Measurements from ENCODE around the gene MAGI1.
"Not testable (repeated sequence)": the region's sequence is repeated elsewhere in the genome, so short reads cannot be mapped to it uniquely, and the experiment has no call there.

The MAGI1 gene

GRCh38 chr3:65720989-65721737, 317.6 kb downstream of the MAGI1 start:
- H3K4me1 ChIP-seq (ENCODE audit: control insufficient read depth, insufficient read depth, low read length), result no peaks in the 10 kb centered on the region
- no peaks in the 10 kb centered on the region for H3K36me3 ChIP-seq (ENCODE audit: control insufficient read depth, insufficient read depth, low read length)
- H3K27ac ChIP-seq (ENCODE audit: low read depth, low read length), result no peak overlapping the region
- no peak overlapping the region for H3K4me3 ChIP-seq (ENCODE audit: low read length)
- H3K9ac ChIP-seq (ENCODE audit: low read length), result no peak overlapping the region
- H3K27me3 ChIP-seq (ENCODE audit: control insufficient read depth, insufficient read depth, low read length), result no peaks in the 10 kb centered on the region

- H3K27me3 ChIP-seq (ENCODE audit: control insufficient read depth, insufficient read depth, low read length); H3K36me3 ChIP-seq (ENCODE audit: control insufficient read depth, insufficient read depth, low read length); H3K4me1 ChIP-seq (ENCODE audit: control insufficient read depth, insufficient read depth, low read length); H3K27ac ChIP-seq (ENCODE audit: low read depth, low read length); H3K4me3 ChIP-seq (ENCODE audit: low read length); H3K9ac ChIP-seq (ENCODE audit: low read length): not testable (repeated sequence)
These were observed 319.1 kb downstream of the MAGI1 start for GRCh38 chr3:65719639-65720038.

GRCh38 chr3:65717676-65718346, 320.9 kb downstream of the MAGI1 start:
- Histone ChIP-seq H3K4me1 (ENCODE audit: control insufficient read depth, insufficient read depth, low read length) (no peaks in the 10 kb centered on the region), H3K36me3 (ENCODE audit: control insufficient read depth, insufficient read depth, low read length) (no peaks in the 10 kb centered on the region)

GRCh38 chr3:65716071-65716751, 322.5 kb downstream of the MAGI1 start:
- Histone ChIP-seq H3K4me3 (ENCODE audit: low read length) (no peak overlapping the region), H3K9ac (ENCODE audit: low read length) (no peak overlapping the region), H3K27ac (ENCODE audit: low read depth, low read length) (no peak overlapping the region), H3K36me3 (ENCODE audit: control insufficient read depth, insufficient read depth, low read length) (no peaks in the 10 kb centered on the region), H3K27me3 (ENCODE audit: control insufficient read depth, insufficient read depth, low read length) (no peaks in the 10 kb centered on the region), H3K4me1 (ENCODE audit: control insufficient read depth, insufficient read depth, low read length) (no peaks in the 10 kb centered on the region)

More at GRCh38 chr3:65717676-65718346, 320.9 kb downstream of the MAGI1 start:
- H3K27ac ChIP-seq (ENCODE audit: low read depth, low read length), result no peak overlapping the region
- no peaks in the 10 kb centered on the region for H3K27me3 ChIP-seq (ENCODE audit: control insufficient read depth, insufficient read depth, low read length)
- H3K4me3 ChIP-seq (ENCODE audit: low read length), result no peak overlapping the region
- no peak overlapping the region for H3K9ac ChIP-seq (ENCODE audit: low read length)

- peak overlapping the region; percentile 30 for H3K27ac ChIP-seq (ENCODE audit: low read depth, low read length)
These were observed 324.6 kb downstream of the MAGI1 start for GRCh38 chr3:65714134-65714533.

GRCh38 chr3:65713016-65713415, 325.7 kb downstream of the MAGI1 start:
- H3K4me3 ChIP-seq (ENCODE audit: low read length), result no peak overlapping the region
- H3K27ac ChIP-seq (ENCODE audit: low read depth, low read length), result peak overlapping the region; percentile 30
- no peaks in the 10 kb centered on the region for H3K4me1 ChIP-seq (ENCODE audit: control insufficient read depth, insufficient read depth, low read length)

More at GRCh38 chr3:65714134-65714533, 324.6 kb downstream of the MAGI1 start:
- no peak overlapping the region for H3K9ac ChIP-seq (ENCODE audit: low read length)
- no peaks in the 10 kb centered on the region for H3K36me3 ChIP-seq (ENCODE audit: control insufficient read depth, insufficient read depth, low read length)
- no peaks in the 10 kb centered on the region for H3K27me3 ChIP-seq (ENCODE audit: control insufficient read depth, insufficient read depth, low read length)
- no peaks in the 10 kb centered on the region for H3K4me1 ChIP-seq (ENCODE audit: control insufficient read depth, insufficient read depth, low read length)
- no peak overlapping the region for H3K4me3 ChIP-seq (ENCODE audit: low read length)

GRCh38 chr3:65712140-65712539, 326.6 kb downstream of the MAGI1 start:
- peak overlapping the region; percentile 30 for H3K27ac ChIP-seq (ENCODE audit: low read depth, low read length)
- H3K4me3 ChIP-seq (ENCODE audit: low read length), result no peak overlapping the region
- no peaks in the 10 kb centered on the region for H3K36me3 ChIP-seq (ENCODE audit: control insufficient read depth, insufficient read depth, low read length)
- no peaks in the 10 kb centered on the region for H3K4me1 ChIP-seq (ENCODE audit: control insufficient read depth, insufficient read depth, low read length)
- H3K9ac ChIP-seq (ENCODE audit: low read length), result no peak overlapping the region
- H3K27me3 ChIP-seq (ENCODE audit: control insufficient read depth, insufficient read depth, low read length), result no peaks in the 10 kb centered on the region

More at GRCh38 chr3:65713016-65713415, 325.7 kb downstream of the MAGI1 start:
- Histone ChIP-seq H3K9ac (ENCODE audit: low read length) (no peak overlapping the region), H3K36me3 (ENCODE audit: control insufficient read depth, insufficient read depth, low read length) (no peaks in the 10 kb centered on the region), H3K27me3 (ENCODE audit: control insufficient read depth, insufficient read depth, low read length) (no peaks in the 10 kb centered on the region)

- Histone ChIP-seq H3K9ac (ENCODE audit: low read length) (no peak overlapping the region), H3K27me3 (ENCODE audit: control insufficient read depth, insufficient read depth, low read length) (no peaks in the 10 kb centered on the region), H3K36me3 (ENCODE audit: control insufficient read depth, insufficient read depth, low read length) (no peaks in the 10 kb centered on the region), H3K4me1 (ENCODE audit: control insufficient read depth, insufficient read depth, low read length) (no peaks in the 10 kb centered on the region), H3K27ac (ENCODE audit: low read depth, low read length) (no peak overlapping the region), H3K4me3 (ENCODE audit: low read length) (no peak overlapping the region)
These were observed 331.7 kb downstream of the MAGI1 start for GRCh38 chr3:65706776-65707568.

GRCh38 chr3:65706301-65706700, 332.4 kb downstream of the MAGI1 start:
- H3K27ac ChIP-seq (ENCODE audit: low read depth, low read length), result no peak overlapping the region
- no peaks in the 10 kb centered on the region for H3K4me1 ChIP-seq (ENCODE audit: control insufficient read depth, insufficient read depth, low read length)
- H3K9ac ChIP-seq (ENCODE audit: low read length), result no peak overlapping the region
- H3K36me3 ChIP-seq (ENCODE audit: control insufficient read depth, insufficient read depth, low read length), result no peaks in the 10 kb centered on the region
- H3K27me3 ChIP-seq (ENCODE audit: control insufficient read depth, insufficient read depth, low read length), result no peaks in the 10 kb centered on the region
- H3K4me3 ChIP-seq (ENCODE audit: low read length), result no peak overlapping the region

GRCh38 chr3:65703820-65704219, 334.9 kb downstream of the MAGI1 start:
- Histone ChIP-seq H3K27me3 (ENCODE audit: control insufficient read depth, insufficient read depth, low read length) (no peaks in the 10 kb centered on the region), H3K36me3 (ENCODE audit: control insufficient read depth, insufficient read depth, low read length) (no peaks in the 10 kb centered on the region), H3K4me3 (ENCODE audit: low read length) (no peak overlapping the region), H3K4me1 (ENCODE audit: control insufficient read depth, insufficient read depth, low read length) (no peaks in the 10 kb centered on the region), H3K9ac (ENCODE audit: low read length) (no peak overlapping the region), H3K27ac (ENCODE audit: low read depth, low read length) (no peak overlapping the region)

GRCh38 chr3:65703026-65703425, 335.7 kb downstream of the MAGI1 start:
- H3K9ac ChIP-seq (ENCODE audit: low read length), result no peak overlapping the region
- H3K36me3 ChIP-seq (ENCODE audit: control insufficient read depth, insufficient read depth, low read length), result no peaks in the 10 kb centered on the region

GRCh38 chr3:65702202-65702601, 336.5 kb downstream of the MAGI1 start:
- no peak overlapping the region for H3K9ac ChIP-seq (ENCODE audit: low read length)
- H3K27me3 ChIP-seq (ENCODE audit: control insufficient read depth, insufficient read depth, low read length), result no peaks in the 10 kb centered on the region
- no peaks in the 10 kb centered on the region for H3K4me1 ChIP-seq (ENCODE audit: control insufficient read depth, insufficient read depth, low read length)
- no peaks in the 10 kb centered on the region for H3K36me3 ChIP-seq (ENCODE audit: control insufficient read depth, insufficient read depth, low read length)
- no peak overlapping the region for H3K27ac ChIP-seq (ENCODE audit: low read depth, low read length)
- H3K4me3 ChIP-seq (ENCODE audit: low read length), result no peak overlapping the region

More at GRCh38 chr3:65703026-65703425, 335.7 kb downstream of the MAGI1 start:
- H3K27me3 ChIP-seq (ENCODE audit: control insufficient read depth, insufficient read depth, low read length), result no peaks in the 10 kb centered on the region
- no peaks in the 10 kb centered on the region for H3K4me1 ChIP-seq (ENCODE audit: control insufficient read depth, insufficient read depth, low read length)
- no peak overlapping the region for H3K27ac ChIP-seq (ENCODE audit: low read depth, low read length)
- H3K4me3 ChIP-seq (ENCODE audit: low read length), result no peak overlapping the region
